ENCODE data around the gene PSMA2. TPM values are rescaled to one million over a fixed set of nuclear protein-coding genes. Genes with fewer than 3 reads are reported as not detected.

Gene PSMA2
- total and polyA plus RNA-seq, 2 donors (not counting 3 experiments of a cell fraction or from before 2014, with no cell fraction given): 107 to 118 TPM

DNA sequence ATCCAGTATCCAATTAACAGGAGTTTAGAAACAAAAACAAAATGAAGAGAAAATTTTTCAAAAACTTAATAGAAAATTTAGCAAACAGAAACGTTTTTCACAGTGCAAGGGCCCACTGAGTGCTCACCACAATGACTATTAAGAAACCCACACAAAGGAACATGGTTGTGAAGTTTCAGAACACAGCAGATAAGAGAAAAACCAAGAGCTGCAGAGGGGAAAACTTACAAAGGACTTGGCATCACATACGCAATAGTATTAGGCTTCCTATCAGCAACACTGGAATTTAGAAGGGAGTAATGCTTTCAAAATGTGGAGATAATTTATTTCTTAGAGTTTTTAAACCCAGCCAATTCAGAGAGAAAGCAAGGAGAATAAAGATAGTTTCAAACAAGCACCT is 18.4 kb downstream of the PSMA2 start:
- Histone ChIP-seq H3K9me1 (replicated peaks; ENCODE audit: control insufficient read depth, extremely low read depth, insufficient read depth, low read length) (no peaks in the 10 kb centered on the region), H2AFZ (ENCODE audit: low read depth, low read length) (no peak overlapping the region), H3K9ac (replicated peaks; ENCODE audit: extremely low read depth, insufficient read depth, low read length) (no peak overlapping the region), H3K27ac (ENCODE audit: insufficient read depth, low read depth, low read length) (peak overlapping the region; percentile 63), H3K36me3 (ENCODE audit: control insufficient read depth in 2 of 2, extremely low read depth in 1 of 2, insufficient read depth in 2 of 2, low read length in 2 of 2) (peaks cover 5 to 6% of the 10 kb centered on the region in 2 experiments), H3K4me3 (replicated peaks in 1 of 3; ENCODE audit: insufficient read depth in 1 of 3, low read depth in 1 of 3, low read length in 3 of 3) (no peak overlapping the region), H3K9me3 (replicated peaks; ENCODE audit: control insufficient read depth, insufficient read depth, low read length) (no peaks in the 10 kb centered on the region), H3K4me1 (ENCODE audit: control insufficient read depth, extremely low read depth, insufficient read depth, low read length) (peaks cover 33% of the 10 kb centered on the region), H3K27me3 (ENCODE audit: control insufficient read depth in 2 of 2, insufficient read depth in 2 of 2, low read length in 2 of 2) (no peaks in the 10 kb centered on the region), H3K79me2 (ENCODE audit: control insufficient read depth, insufficient read depth, low read length) (no peaks in the 10 kb centered on the region), H3K4me2 (ENCODE audit: insufficient read depth, low read length) (no peak overlapping the region), H4K20me1 (replicated peaks; ENCODE audit: control insufficient read depth, extremely low read depth, insufficient read depth, low read length) (no peaks in the 10 kb centered on the region)
- DNase-seq (ENCODE audit: low read depth, low spot score): no peak
- ChIA-PET CTCF (interaction anchor here (2.1 to 3.1 kb wide), 2 partner anchors 19 to 28 kb away, joined by 9 to 10 read pairs; partner anchors contain the start of genes MRPL32 and PSMA2), POLR2A (no interaction called here)
- intact Hi-C loops (cut with micrococcal nuclease) (no loop called here), dilution Hi-C loops (cut with MboI; ENCODE audit: extremely low pct_ligation_motif_present, low sequenced_read_pairs) (no loop called here)
- no TSS peak for BruUV-seq (replicated peaks)
- TF ChIP-seq JUN (IDR thresholded peaks at IDR 0.05; ENCODE audit: borderline replicate concordance, insufficient read depth, insufficient read length, low read depth) (no peak), MYC (IDR thresholded peaks at IDR 0.05; ENCODE audit: low read depth, low read length) (no peak), EZH2 (IDR thresholded peaks at IDR 0.05; ENCODE audit: borderline replicate concordance, low read depth, low read length, severe bottlenecking) (no peak), GATA2 (IDR thresholded peaks at IDR 0.05; ENCODE audit: insufficient read depth, insufficient read length, low read depth, low read length) (no peak), POLR2A (IDR thresholded peaks at IDR 0.05; ENCODE audit: low read depth, low read length) (no peak), POLR2AphosphoS5 (IDR thresholded peaks at IDR 0.05; ENCODE audit: insufficient read depth, low read depth, low read length) (no peak), FOS (IDR thresholded peaks at IDR 0.05; ENCODE audit: borderline replicate concordance, insufficient read depth, low read length) (no peak)
- TF ChIP-seq, protein P1, sequence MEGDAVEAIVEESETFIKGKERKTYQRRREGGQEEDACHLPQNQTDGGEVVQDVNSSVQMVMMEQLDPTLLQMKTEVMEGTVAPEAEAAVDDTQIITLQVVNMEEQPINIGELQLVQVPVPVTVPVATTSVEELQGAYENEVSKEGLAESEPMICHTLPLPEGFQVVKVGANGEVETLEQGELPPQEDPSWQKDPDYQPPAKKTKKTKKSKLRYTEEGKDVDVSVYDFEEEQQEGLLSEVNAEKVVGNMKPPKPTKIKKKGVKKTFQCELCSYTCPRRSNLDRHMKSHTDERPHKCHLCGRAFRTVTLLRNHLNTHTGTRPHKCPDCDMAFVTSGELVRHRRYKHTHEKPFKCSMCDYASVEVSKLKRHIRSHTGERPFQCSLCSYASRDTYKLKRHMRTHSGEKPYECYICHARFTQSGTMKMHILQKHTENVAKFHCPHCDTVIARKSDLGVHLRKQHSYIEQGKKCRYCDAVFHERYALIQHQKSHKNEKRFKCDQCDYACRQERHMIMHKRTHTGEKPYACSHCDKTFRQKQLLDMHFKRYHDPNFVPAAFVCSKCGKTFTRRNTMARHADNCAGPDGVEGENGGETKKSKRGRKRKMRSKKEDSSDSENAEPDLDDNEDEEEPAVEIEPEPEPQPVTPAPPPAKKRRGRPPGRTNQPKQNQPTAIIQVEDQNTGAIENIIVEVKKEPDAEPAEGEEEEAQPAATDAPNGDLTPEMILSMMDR (IDR thresholded peaks at IDR 0.05; ENCODE audit: extremely low read depth in 1 of 2, insufficient read depth in 1 of 2, low read depth in 1 of 2, low read length in 2 of 2): no peak
- TF ChIP-seq, protein P2, sequence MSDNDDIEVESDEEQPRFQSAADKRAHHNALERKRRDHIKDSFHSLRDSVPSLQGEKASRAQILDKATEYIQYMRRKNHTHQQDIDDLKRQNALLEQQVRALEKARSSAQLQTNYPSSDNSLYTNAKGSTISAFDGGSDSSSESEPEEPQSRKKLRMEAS (IDR thresholded peaks at IDR 0.05; ENCODE audit: insufficient read depth, insufficient read length): no peak
- no peak for FAIRE-seq
